MCF 10A (cell line): ENCODE results near the gene L3MBTL2. TPM values are rescaled to one million over a fixed set of nuclear protein-coding genes. Genes with fewer than 3 reads are reported as not detected.

ENCODE experiments used
- BruUV-seq: library from RNA; stranded (reverse); fragments of 400-500 nt; replicated peaks from 2 replicates; lab custom pipeline; 2021; lab: Mats Ljungman, UMichigan
- CTCF ChIA-PET: fragments of 300-600 bp; sonication (Branson Sonifier 250); formaldehyde crosslinking; extraction: SDS; loops from one replicate; lab custom pipeline; 2021; ENCODE audit warnings: antibody characterized with exemption, inconsistent platforms; lab: Yijun Ruan, JAX
- POLR2A ChIA-PET: fragments of 300-600, 350-650 bp; sonication (Branson Sonifier 250); formaldehyde crosslinking; extraction: SDS; loops from one replicate; lab custom pipeline; 2020; ENCODE audit warnings: antibody characterized with exemption, inconsistent platforms; lab: Yijun Ruan, JAX
- DNase-seq: peaks from one replicate; pipeline ENCODE4 v3.0.0-alpha.2; 2018; ENCODE audit not compliant: unreplicated experiment
- H3K27ac Mint-ChIP-seq: one replicate; pipeline ENCODE4 v1.8.0; 2022; ENCODE audit warnings: mild to moderate bottlenecking, low read depth, mixed read lengths; ENCODE audit not compliant: unreplicated experiment
- H3K27me3 Mint-ChIP-seq: one replicate; pipeline ENCODE4 v1.8.0; 2022; ENCODE audit warnings: mixed read lengths; ENCODE audit not compliant: insufficient read depth, unreplicated experiment
- H3K36me3 Mint-ChIP-seq: one replicate; pipeline ENCODE4 v1.8.0; 2022; ENCODE audit warnings: mild to moderate bottlenecking, moderate library complexity, mixed read lengths; ENCODE audit not compliant: insufficient read depth, unreplicated experiment
- H3K4me1 Mint-ChIP-seq: one replicate; pipeline ENCODE4 v1.8.0; 2022; ENCODE audit warnings: mixed read lengths; ENCODE audit not compliant: insufficient read depth, unreplicated experiment
- H3K4me3 Mint-ChIP-seq: one replicate; pipeline ENCODE4 v1.8.0; 2022; ENCODE audit warnings: mild to moderate bottlenecking, moderate library complexity, mixed read lengths; ENCODE audit not compliant: unreplicated experiment
- H3K9me3 Mint-ChIP-seq: one replicate; pipeline ENCODE4 v1.8.0; 2022; ENCODE audit warnings: mixed read lengths; ENCODE audit not compliant: unreplicated experiment
- intact Hi-C: fragments of 100-400 bp; cut with micrococcal nuclease; formaldehyde crosslinking; loops from 2 replicates; pipeline ENCODE4 v1.14.1; 2022
- total RNA-seq: library from RNA; stranded (reverse); gene quantifications from 2 replicates; pipeline ENCODE4 v1.2.3, GENCODE V29; 2022
- TF ChIP-seq, protein P1 (sequence below): fragments of 200-600 bp; IDR thresholded peaks from one replicate; pipeline ENCODE4 v1.8.0; 2022; ENCODE audit warnings: antibody characterized with exemption, mild to moderate bottlenecking; ENCODE audit not compliant: unreplicated experiment

Gene L3MBTL2
- total RNA-seq, 1 experiment from 2014 or later, result 28.7 TPM

DNA sequence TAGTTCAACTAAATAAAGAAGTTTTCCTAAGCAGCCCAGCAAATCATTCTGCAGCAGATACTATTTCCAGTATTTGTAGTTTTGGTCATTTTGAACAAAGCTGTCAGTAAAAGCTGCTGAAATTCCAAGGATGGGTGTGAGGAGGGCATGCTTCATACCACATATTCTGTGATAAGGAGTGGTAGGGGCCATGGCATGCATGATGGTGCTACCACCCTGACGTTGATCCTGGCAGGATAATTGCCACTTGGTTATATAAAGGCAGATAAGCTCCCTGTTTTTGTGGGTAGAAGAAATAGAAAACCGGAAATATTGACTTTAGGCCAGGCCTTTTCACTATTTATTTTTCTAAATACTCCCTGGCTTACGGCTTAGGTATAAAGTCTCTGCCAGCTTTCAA is 33.1 kb upstream of the L3MBTL2 start:
- CTCF ChIA-PET, result no interaction called here

DNA sequence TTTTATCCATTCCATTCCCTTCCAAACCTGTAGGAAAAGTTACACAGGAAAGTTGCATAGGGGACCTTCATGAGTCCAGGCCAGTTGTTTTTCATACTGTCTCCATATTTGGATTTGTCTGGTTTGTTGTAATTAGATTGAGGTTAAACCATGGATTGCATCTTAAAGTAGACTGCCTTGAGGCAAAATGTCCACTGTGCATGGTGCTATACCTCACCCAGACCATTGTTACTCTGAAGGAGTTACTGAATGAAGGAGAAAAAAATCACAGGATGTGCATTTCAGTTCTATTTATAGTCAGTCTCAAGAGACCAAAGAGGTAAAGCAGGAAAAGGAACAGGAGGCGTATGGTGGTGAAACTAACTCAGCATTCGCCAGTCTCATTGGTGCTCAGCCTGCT is 29.6 kb upstream of the L3MBTL2 start:
- H3K4me1 Mint-ChIP-seq, result no peaks in the 10 kb centered on the region
- POLR2A ChIA-PET, result no interaction called here
- CTCF ChIA-PET, result no interaction called here
- DNase-seq, result no peak
- no TSS peak for BruUV-seq
- TF ChIP-seq, protein P1, sequence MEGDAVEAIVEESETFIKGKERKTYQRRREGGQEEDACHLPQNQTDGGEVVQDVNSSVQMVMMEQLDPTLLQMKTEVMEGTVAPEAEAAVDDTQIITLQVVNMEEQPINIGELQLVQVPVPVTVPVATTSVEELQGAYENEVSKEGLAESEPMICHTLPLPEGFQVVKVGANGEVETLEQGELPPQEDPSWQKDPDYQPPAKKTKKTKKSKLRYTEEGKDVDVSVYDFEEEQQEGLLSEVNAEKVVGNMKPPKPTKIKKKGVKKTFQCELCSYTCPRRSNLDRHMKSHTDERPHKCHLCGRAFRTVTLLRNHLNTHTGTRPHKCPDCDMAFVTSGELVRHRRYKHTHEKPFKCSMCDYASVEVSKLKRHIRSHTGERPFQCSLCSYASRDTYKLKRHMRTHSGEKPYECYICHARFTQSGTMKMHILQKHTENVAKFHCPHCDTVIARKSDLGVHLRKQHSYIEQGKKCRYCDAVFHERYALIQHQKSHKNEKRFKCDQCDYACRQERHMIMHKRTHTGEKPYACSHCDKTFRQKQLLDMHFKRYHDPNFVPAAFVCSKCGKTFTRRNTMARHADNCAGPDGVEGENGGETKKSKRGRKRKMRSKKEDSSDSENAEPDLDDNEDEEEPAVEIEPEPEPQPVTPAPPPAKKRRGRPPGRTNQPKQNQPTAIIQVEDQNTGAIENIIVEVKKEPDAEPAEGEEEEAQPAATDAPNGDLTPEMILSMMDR, result no peak
- H3K9me3 Mint-ChIP-seq, result no peaks in the 10 kb centered on the region
- intact Hi-C loops, result no loop called here
- no peaks in the 10 kb centered on the region for H3K27me3 Mint-ChIP-seq
- H3K27ac Mint-ChIP-seq, result no peak overlapping the region
- no peak overlapping the region for H3K4me3 Mint-ChIP-seq
- H3K36me3 Mint-ChIP-seq, result peaks cover 98% of the 10 kb centered on the region

More for the DNA sequence above, 33.1 kb upstream of the L3MBTL2 start:
- H3K4me3 Mint-ChIP-seq, result no peak overlapping the region
- H3K36me3 Mint-ChIP-seq, result peaks cover 98% of the 10 kb centered on the region
- no peaks in the 10 kb centered on the region for H3K4me1 Mint-ChIP-seq
- H3K9me3 Mint-ChIP-seq, result no peaks in the 10 kb centered on the region
- peak overlapping the region; percentile 36 for H3K27ac Mint-ChIP-seq
- POLR2A ChIA-PET, result interaction anchor here (0.6 kb wide), 1 partner anchor 34 kb away, joined by 3 read pairs; no protein-coding TSS in a partner anchor
- intact Hi-C loops, result no loop called here
- TF ChIP-seq, protein P1, result no peak
- no TSS peak for BruUV-seq
- H3K27me3 Mint-ChIP-seq, result no peaks in the 10 kb centered on the region
- no peak for DNase-seq

DNA sequence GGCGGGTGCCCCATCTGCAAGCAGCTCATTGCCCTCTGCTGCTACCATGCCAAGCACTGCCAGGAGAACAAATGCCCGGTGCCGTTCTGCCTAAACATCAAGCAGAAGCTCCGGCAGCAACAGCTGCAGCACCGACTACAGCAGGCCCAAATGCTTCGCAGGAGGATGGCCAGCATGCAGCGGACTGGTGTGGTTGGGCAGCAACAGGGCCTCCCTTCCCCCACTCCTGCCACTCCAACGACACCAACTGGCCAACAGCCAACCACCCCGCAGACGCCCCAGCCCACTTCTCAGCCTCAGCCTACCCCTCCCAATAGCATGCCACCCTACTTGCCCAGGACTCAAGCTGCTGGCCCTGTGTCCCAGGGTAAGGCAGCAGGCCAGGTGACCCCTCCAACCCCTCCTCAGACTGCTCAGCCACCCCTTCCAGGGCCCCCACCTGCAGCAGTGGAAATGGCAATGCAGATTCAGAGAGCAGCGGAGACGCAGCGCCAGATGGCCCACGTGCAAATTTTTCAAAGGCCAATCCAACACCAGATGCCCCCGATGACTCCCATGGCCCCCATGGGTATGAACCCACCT is 28.0 kb upstream of the L3MBTL2 start:
- DNase-seq, result no peak
- Mint-ChIP-seq H3K27ac (no peak overlapping the region), H3K4me1 (peaks cover 8% of the 10 kb centered on the region), H3K27me3 (no peaks in the 10 kb centered on the region), H3K4me3 (no peak overlapping the region), H3K9me3 (no peaks in the 10 kb centered on the region), H3K36me3 (peaks cover 93% of the 10 kb centered on the region)
- TF ChIP-seq, protein P1, result no peak
- TSS peak; percentile 8 for BruUV-seq
- intact Hi-C loops, result no loop called here
- CTCF ChIA-PET, result no interaction called here
- POLR2A ChIA-PET, result no interaction called here

DNA sequence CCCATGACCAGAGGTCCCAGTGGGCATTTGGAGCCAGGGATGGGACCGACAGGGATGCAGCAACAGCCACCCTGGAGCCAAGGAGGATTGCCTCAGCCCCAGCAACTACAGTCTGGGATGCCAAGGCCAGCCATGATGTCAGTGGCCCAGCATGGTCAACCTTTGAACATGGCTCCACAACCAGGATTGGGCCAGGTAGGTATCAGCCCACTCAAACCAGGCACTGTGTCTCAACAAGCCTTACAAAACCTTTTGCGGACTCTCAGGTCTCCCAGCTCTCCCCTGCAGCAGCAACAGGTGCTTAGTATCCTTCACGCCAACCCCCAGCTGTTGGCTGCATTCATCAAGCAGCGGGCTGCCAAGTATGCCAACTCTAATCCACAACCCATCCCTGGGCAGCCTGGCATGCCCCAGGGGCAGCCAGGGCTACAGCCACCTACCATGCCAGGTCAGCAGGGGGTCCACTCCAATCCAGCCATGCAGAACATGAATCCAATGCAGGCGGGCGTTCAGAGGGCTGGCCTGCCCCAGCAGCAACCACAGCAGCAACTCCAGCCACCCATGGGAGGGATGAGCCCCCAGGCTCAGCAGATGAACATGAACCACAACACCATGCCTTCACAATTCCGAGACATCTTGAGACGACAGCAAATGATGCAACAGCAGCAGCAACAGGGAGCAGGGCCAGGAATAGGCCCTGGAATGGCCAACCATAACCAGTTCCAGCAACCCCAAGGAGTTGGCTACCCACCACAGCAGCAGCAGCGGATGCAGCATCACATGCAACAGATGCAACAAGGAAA is 27.3 kb upstream of the L3MBTL2 start:
- ChIA-PET CTCF (no interaction called here), POLR2A (no interaction called here)
- DNase-seq, result no peak
- peaks cover 8% of the 10 kb centered on the region for H3K4me1 Mint-ChIP-seq
- no TSS peak for BruUV-seq
- TF ChIP-seq, protein P1, result no peak
- H3K27ac Mint-ChIP-seq, result no peak overlapping the region
- H3K9me3 Mint-ChIP-seq, result no peaks in the 10 kb centered on the region
- H3K4me3 Mint-ChIP-seq, result no peak overlapping the region
- no peaks in the 10 kb centered on the region for H3K27me3 Mint-ChIP-seq
- peaks cover 93% of the 10 kb centered on the region for H3K36me3 Mint-ChIP-seq
- intact Hi-C loops, result no loop called here
